ENCODE results near the gene SEMA6B. TPM values are rescaled to one million over a fixed set of nuclear protein-coding genes. Genes with fewer than 3 reads are reported as not detected.
"Not testable (repeated sequence)": the region's sequence is repeated elsewhere in the genome, so short reads cannot be mapped to it uniquely, and the experiment has no call there.

The SEMA6B gene
- total RNA-seq, 2 experiments from 2014 or later, result 0.17 TPM; not detected in 1

DNA sequence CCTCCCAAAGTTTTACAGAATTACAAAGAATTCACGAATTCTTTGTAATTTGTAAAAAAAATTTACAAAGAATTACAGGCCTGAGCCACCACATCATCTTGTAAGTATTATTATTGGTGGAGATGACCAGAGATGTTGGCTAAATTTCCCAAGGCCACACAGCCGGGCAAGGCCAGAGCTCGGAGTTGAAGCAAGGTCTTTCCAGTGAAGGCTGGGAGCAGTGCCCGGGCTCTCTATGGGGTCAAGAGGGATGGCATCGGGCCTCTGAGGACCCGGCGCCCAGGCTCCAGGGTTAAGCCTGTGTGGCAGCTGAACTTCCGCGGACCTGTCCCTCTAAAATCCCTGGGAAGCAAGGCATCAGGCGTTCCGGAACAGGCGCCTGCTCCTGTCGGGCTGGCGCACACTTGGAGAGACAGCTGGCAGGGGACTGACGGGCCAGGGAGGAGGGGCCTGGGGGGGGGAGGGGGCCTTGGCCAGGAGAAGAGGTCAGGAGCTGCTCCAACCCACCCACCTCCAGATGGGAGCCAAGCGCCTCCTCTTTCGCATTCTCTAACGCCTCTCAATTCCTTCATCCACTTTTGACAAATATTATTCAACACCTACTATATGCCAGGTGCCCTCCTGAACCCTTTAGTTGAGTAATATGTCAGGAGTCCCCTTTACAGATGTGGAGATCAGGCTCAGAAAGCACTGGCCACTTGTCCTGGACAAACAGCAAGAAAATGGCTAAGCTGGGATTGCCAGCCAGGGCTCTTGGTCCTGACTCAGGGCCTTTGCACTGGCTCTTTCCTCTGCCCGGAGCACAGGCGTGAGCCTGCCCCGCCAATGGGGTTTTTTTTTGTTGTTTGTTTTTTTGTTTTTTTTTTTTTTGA lies 36.8 kb upstream of the SEMA6B start:
- no peak overlapping the region for H3K27ac Mint-ChIP-seq
- H3K36me3 Mint-ChIP-seq (ENCODE audit: low read depth), result no peaks in the 10 kb centered on the region
- CTCF ChIA-PET, result interaction anchor here (1.9 kb wide), 1 partner anchor 40 kb away, joined by 9 read pairs; no protein-coding TSS in a partner anchor
- DNase-seq, result no peak
- H3K4me1 Mint-ChIP-seq (ENCODE audit: low read depth), result peaks cover 10% of the 10 kb centered on the region
- intact Hi-C loops (cut with micrococcal nuclease), result no loop called here
- no peaks in the 10 kb centered on the region for H3K9me3 Mint-ChIP-seq
- H3K27me3 Mint-ChIP-seq (ENCODE audit: low read depth), result peaks cover 38% of the 10 kb centered on the region
- no peak overlapping the region for H3K4me3 Mint-ChIP-seq

GRCh38 chr19:4595158-4595557 lies 35.7 kb upstream of the SEMA6B start:
- Mint-ChIP-seq H3K27me3 (ENCODE audit: low read depth) (peaks cover 39% of the 10 kb centered on the region), H3K4me1 (ENCODE audit: low read depth) (peaks cover 10% of the 10 kb centered on the region)
- CTCF ChIA-PET; H3K4me3 Mint-ChIP-seq; H3K36me3 Mint-ChIP-seq (ENCODE audit: low read depth); DNase-seq; H3K27ac Mint-ChIP-seq; H3K9me3 Mint-ChIP-seq; intact Hi-C loops (cut with micrococcal nuclease): not testable (repeated sequence)

- peaks cover 40% of the 10 kb centered on the region for H3K27me3 Mint-ChIP-seq (ENCODE audit: low read depth)
- H3K4me1 Mint-ChIP-seq (ENCODE audit: low read depth), result peaks cover 10% of the 10 kb centered on the region
- DNase-seq, result no peak
- no peak overlapping the region for H3K4me3 Mint-ChIP-seq
- H3K9me3 Mint-ChIP-seq, result no peaks in the 10 kb centered on the region
- H3K27ac Mint-ChIP-seq, result no peak overlapping the region
- CTCF ChIA-PET, result interaction anchor here (1.6 kb wide), 1 partner anchor 42 kb away, joined by 5 read pairs; no protein-coding TSS in a partner anchor
- intact Hi-C loops (cut with micrococcal nuclease), result no loop called here
- H3K36me3 Mint-ChIP-seq (ENCODE audit: low read depth), result no peaks in the 10 kb centered on the region
Observed at GRCh38 chr19:4594201-4594600, 34.7 kb upstream of the SEMA6B start.

DNA sequence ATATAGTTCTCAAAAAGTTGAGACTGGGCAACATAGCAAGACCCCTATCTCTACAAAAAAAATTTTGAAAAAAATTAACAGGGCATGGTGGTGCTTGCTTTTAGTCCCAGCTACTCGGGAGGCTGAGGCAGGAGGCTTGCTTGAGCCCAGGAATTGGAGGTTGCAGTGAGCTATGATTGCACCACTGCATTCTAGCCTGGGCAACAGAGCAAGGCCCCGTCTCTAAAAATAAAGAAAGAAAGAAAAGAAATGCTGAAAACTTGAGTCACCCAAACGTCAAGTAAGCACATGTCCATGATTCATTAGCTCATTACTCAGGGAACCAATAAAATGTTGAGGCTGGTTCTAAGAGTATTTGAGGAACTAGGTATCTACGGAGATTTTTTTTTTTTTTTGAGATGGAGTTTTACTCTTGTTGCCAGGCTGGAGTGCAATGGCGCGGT lies 33.9 kb upstream of the SEMA6B start:
- Mint-ChIP-seq H3K4me3 (no peak overlapping the region), H3K27me3 (ENCODE audit: low read depth) (peaks cover 35% of the 10 kb centered on the region), H3K9me3 (no peaks in the 10 kb centered on the region), H3K4me1 (ENCODE audit: low read depth) (peaks cover 7% of the 10 kb centered on the region), H3K27ac (no peak overlapping the region), H3K36me3 (ENCODE audit: low read depth) (no peaks in the 10 kb centered on the region)
- intact Hi-C loops (cut with micrococcal nuclease), result no loop called here
- no peak for DNase-seq
- CTCF ChIA-PET, result interaction anchor here (0.6 to 1.6 kb wide), 4 partner anchors 22 to 1309 kb away, joined by 3 to 6 read pairs (median 4); no protein-coding TSS in a partner anchor

DNA sequence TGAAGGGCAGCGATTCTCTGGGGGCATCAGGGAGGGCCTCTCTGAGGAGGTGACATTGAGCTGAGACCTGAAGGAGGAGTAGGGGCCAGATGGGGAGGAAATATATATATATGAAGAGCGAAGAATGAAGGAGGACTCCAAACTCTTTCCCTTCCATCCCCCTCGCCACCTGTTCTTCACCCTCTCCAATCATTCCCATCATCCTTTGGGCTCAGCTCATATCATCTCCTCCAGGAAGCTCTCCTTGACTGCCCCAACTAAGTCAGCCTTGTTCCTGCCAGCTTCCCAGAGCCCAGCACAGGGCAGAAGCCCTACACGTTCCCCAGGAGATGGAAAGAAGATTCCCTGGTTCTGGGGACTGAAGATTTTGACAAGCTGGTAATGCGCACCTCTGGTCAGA lies 33.0 kb upstream of the SEMA6B start:
- intact Hi-C loops (cut with micrococcal nuclease), result no loop called here
- H3K27me3 Mint-ChIP-seq (ENCODE audit: low read depth), result peaks cover 33% of the 10 kb centered on the region
- CTCF ChIA-PET, result interaction anchor here (0.7 kb wide), 1 partner anchor 1094 kb away, joined by 3 read pairs; no protein-coding TSS in a partner anchor
- H3K4me1 Mint-ChIP-seq (ENCODE audit: low read depth), result peaks cover 4% of the 10 kb centered on the region
- H3K4me3 Mint-ChIP-seq, result no peak overlapping the region
- H3K36me3 Mint-ChIP-seq (ENCODE audit: low read depth), result no peaks in the 10 kb centered on the region
- no peak overlapping the region for H3K27ac Mint-ChIP-seq
- H3K9me3 Mint-ChIP-seq, result no peaks in the 10 kb centered on the region
- no peak for DNase-seq

DNA sequence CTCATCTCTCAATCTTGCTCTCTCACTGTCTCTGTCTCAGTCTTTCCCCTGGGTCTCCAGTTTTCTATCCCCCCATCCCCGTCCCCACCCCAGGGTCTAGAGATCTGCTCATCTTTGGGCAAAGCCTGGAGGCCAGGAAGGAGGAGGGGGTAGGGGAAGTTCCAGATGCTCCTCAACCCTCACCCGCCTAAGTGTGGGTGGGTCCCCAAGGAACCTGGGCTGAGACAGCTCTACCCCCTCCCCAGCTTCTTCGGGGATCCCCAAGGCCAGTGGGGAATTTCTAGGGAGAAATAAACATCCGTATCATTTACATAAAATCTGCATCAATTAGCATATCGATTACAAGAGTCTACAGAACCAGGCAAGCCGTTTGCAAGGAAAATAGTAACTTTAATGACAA lies 31.8 kb upstream of the SEMA6B start:
- no peak for DNase-seq
- peaks cover 35% of the 10 kb centered on the region for H3K27me3 Mint-ChIP-seq (ENCODE audit: low read depth)
- CTCF ChIA-PET, result interaction anchor here (2.9 kb wide), 1 partner anchor 45 kb away, joined by 15 read pairs; no protein-coding TSS in a partner anchor

GRCh38 chr19:4590559-4590958 lies 31.1 kb upstream of the SEMA6B start:
- no peak overlapping the region for H3K27ac Mint-ChIP-seq
- no peaks in the 10 kb centered on the region for H3K9me3 Mint-ChIP-seq
- no peak overlapping the region for H3K4me3 Mint-ChIP-seq
- CTCF ChIA-PET, result interaction anchor here (2.9 kb wide), 1 partner anchor 46 kb away, joined by 15 read pairs; no protein-coding TSS in a partner anchor
- H3K36me3 Mint-ChIP-seq (ENCODE audit: low read depth), result no peaks in the 10 kb centered on the region
- peaks cover 41% of the 10 kb centered on the region for H3K27me3 Mint-ChIP-seq (ENCODE audit: low read depth)
- intact Hi-C loops (cut with micrococcal nuclease), result no loop called here
- no peak for DNase-seq
- H3K4me1 Mint-ChIP-seq (ENCODE audit: low read depth), result no peaks in the 10 kb centered on the region

More for the DNA sequence above, 31.8 kb upstream of the SEMA6B start:
- no peaks in the 10 kb centered on the region for H3K36me3 Mint-ChIP-seq (ENCODE audit: low read depth)
- intact Hi-C loops (cut with micrococcal nuclease), result no loop called here
- H3K4me1 Mint-ChIP-seq (ENCODE audit: low read depth), result no peaks in the 10 kb centered on the region
- no peak overlapping the region for H3K27ac Mint-ChIP-seq
- no peaks in the 10 kb centered on the region for H3K9me3 Mint-ChIP-seq
- H3K4me3 Mint-ChIP-seq, result no peak overlapping the region

GRCh38 chr19:4589579-4590410 lies 30.3 kb upstream of the SEMA6B start:
- no peak overlapping the region for H3K4me3 Mint-ChIP-seq
- H3K9me3 Mint-ChIP-seq, result no peaks in the 10 kb centered on the region
- no peak overlapping the region for H3K27ac Mint-ChIP-seq
- intact Hi-C loops (cut with micrococcal nuclease), result no loop called here
- no peaks in the 10 kb centered on the region for H3K36me3 Mint-ChIP-seq (ENCODE audit: low read depth)
- peak; percentile 35 for DNase-seq
- CTCF ChIA-PET, result interaction anchor here (0.8 to 2.9 kb wide), 3 partner anchors 12 to 46 kb away, joined by 3 to 15 read pairs (median 5); no protein-coding TSS in a partner anchor
- H3K27me3 Mint-ChIP-seq (ENCODE audit: low read depth), result peaks cover 49% of the 10 kb centered on the region
- no peaks in the 10 kb centered on the region for H3K4me1 Mint-ChIP-seq (ENCODE audit: low read depth)

DNA sequence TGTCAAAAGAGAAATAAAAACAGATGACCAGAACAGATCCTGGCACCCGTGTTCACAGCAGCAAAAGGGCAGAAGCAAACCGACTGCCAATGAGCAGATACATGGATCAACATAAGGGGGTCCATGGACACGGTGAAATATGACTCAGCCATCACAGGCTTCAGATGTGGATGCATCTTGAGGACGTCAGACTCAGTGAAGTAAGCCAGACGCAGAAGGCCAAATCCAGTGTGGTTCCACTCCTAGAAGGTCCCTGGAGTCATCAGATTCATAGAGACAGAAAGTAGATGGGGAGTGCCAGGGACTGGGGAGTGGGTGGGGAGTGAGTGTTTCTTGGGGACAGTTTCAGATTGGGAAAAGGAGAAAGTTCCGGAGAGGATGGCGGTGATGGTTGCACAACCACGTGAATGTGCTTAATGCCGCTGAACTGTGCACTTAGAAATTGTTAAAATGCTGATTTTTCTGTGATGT lies 28.8 kb upstream of the SEMA6B start:
- Mint-ChIP-seq H3K4me1 (ENCODE audit: low read depth) (peaks cover 3% of the 10 kb centered on the region), H3K27me3 (ENCODE audit: low read depth) (peaks cover 50% of the 10 kb centered on the region), H3K4me3 (no peak overlapping the region), H3K36me3 (ENCODE audit: low read depth) (no peaks in the 10 kb centered on the region), H3K27ac (no peak overlapping the region), H3K9me3 (no peaks in the 10 kb centered on the region)
- intact Hi-C loops (cut with micrococcal nuclease), result no loop called here
- no peak for DNase-seq
- CTCF ChIA-PET, result interaction anchor here (0.7 to 1.1 kb wide), 3 partner anchors 12 to 682 kb away, joined by 3 to 6 read pairs (median 4); no protein-coding TSS in a partner anchor

- intact Hi-C loops (cut with micrococcal nuclease), result no loop called here
- no peak overlapping the region for H3K27ac Mint-ChIP-seq
- CTCF ChIA-PET, result interaction anchor here (0.6 to 1.5 kb wide), 5 partner anchors 11 to 714 kb away, joined by 3 to 6 read pairs (median 3); no protein-coding TSS in a partner anchor
- no peaks in the 10 kb centered on the region for H3K9me3 Mint-ChIP-seq
- no peaks in the 10 kb centered on the region for H3K36me3 Mint-ChIP-seq (ENCODE audit: low read depth)
- DNase-seq, result no peak
- no peak overlapping the region for H3K4me3 Mint-ChIP-seq
- peaks cover 3% of the 10 kb centered on the region for H3K4me1 Mint-ChIP-seq (ENCODE audit: low read depth)
- peaks cover 46% of the 10 kb centered on the region for H3K27me3 Mint-ChIP-seq (ENCODE audit: low read depth)
Observed at GRCh38 chr19:4587527-4587926, 28.0 kb upstream of the SEMA6B start.

GRCh38 chr19:4586691-4587090 lies 27.2 kb upstream of the SEMA6B start:
- no peaks in the 10 kb centered on the region for H3K9me3 Mint-ChIP-seq
- no peak for DNase-seq
- intact Hi-C loops (cut with micrococcal nuclease), result no loop called here
- H3K27ac Mint-ChIP-seq, result no peak overlapping the region
- CTCF ChIA-PET, result interaction anchor here (1.5 kb wide), 1 partner anchor 16 kb away, joined by 4 read pairs; no protein-coding TSS in a partner anchor
- peaks cover 10% of the 10 kb centered on the region for H3K4me1 Mint-ChIP-seq (ENCODE audit: low read depth)
- no peak overlapping the region for H3K4me3 Mint-ChIP-seq
- no peaks in the 10 kb centered on the region for H3K36me3 Mint-ChIP-seq (ENCODE audit: low read depth)
- H3K27me3 Mint-ChIP-seq (ENCODE audit: low read depth), result peaks cover 51% of the 10 kb centered on the region

GRCh38 chr19:4586245-4586644 lies 26.8 kb upstream of the SEMA6B start:
- H3K9me3 Mint-ChIP-seq, result no peaks in the 10 kb centered on the region
- H3K27ac Mint-ChIP-seq, result no peak overlapping the region
- H3K27me3 Mint-ChIP-seq (ENCODE audit: low read depth), result peaks cover 46% of the 10 kb centered on the region
- no peaks in the 10 kb centered on the region for H3K36me3 Mint-ChIP-seq (ENCODE audit: low read depth)
- intact Hi-C loops (cut with micrococcal nuclease), result no loop called here
- no peak overlapping the region for H3K4me3 Mint-ChIP-seq
- CTCF ChIA-PET, result interaction anchor here (1.2 to 1.5 kb wide), 2 partner anchors 9 to 16 kb away, joined by 4 to 5 read pairs; no protein-coding TSS in a partner anchor
- H3K4me1 Mint-ChIP-seq (ENCODE audit: low read depth), result peaks cover 10% of the 10 kb centered on the region
- DNase-seq, result no peak

Measured in activated naive CD4-positive, alpha-beta T cell treated with anti-CD3 and anti-CD28 coated beads for 36 hours (primary cell).